HEK293 (cell line): ENCODE data around the gene ASTN2.

Experiments used
- CTCF ChIA-PET: fragments of 350-600 bp; formaldehyde crosslinking; extraction: SDS; loops from one replicate; lab custom pipeline; 2021; ENCODE audit warnings: antibody characterized with exemption; lab: Yijun Ruan, JAX
- POLR2A ChIA-PET: fragments of 300-600 bp; formaldehyde crosslinking; extraction: SDS; loops from one replicate; lab custom pipeline; 2020; ENCODE audit warnings: antibody characterized with exemption, inconsistent platforms; lab: Yijun Ruan, JAX
- H3K27ac ChIP-seq: fragments of 200-500 bp; sonication (Bioruptor generic); 2 replicates; pipeline ENCODE4 v1.5.1; 2014; ENCODE audit warnings: low read depth, low read length, control low read depth, inconsistent platforms; ENCODE audit errors: extremely low read depth
- H3K36me3 ChIP-seq, 2 experiments: fragments of 200-500 bp in 1 of 2; sonication (Bioruptor generic) in 1 of 2; 1 replicate in 1 of 2; 2 replicates in 1 of 2; pipeline ENCODE4 v1.5.1; 2014 to 2017; ENCODE audit warnings: inconsistent platforms in 2 of 2, low read length in 2 of 2; ENCODE audit not compliant: control insufficient read depth in 2 of 2, insufficient read depth in 1 of 2
- H3K4me1 ChIP-seq: fragments of 200-500 bp; sonication (Bioruptor generic); 2 replicates; pipeline ENCODE4 v1.5.1; 2014; ENCODE audit warnings: mild to moderate bottlenecking, low read length, inconsistent platforms; ENCODE audit not compliant: control insufficient read depth, insufficient read depth
- H3K4me3 ChIP-seq: 2 replicates; pipeline ENCODE4 v1.5.1; 2011; ENCODE audit warnings: low read depth, mild to moderate bottlenecking, control low read depth, low read length, moderate library complexity
- H3K9me3 ChIP-seq: fragments of 200-500 bp; sonication (Bioruptor generic); 2 replicates; pipeline ENCODE4 v1.5.1; 2014; ENCODE audit warnings: low read depth, low read length, inconsistent platforms; ENCODE audit not compliant: control insufficient read depth, insufficient read depth
- FEZF1 ChIP-seq: fragments of 450-650 bp; formaldehyde crosslinking; IDR thresholded peaks from 2 replicates; pipeline ENCODE4 v1.5.1; 2016; ENCODE audit warnings: missing biosample characterization, missing genetic modification characterization
- GLI4 ChIP-seq: fragments of 450-650 bp; formaldehyde crosslinking; IDR thresholded peaks from 2 replicates; pipeline ENCODE4 v1.5.1; 2016; ENCODE audit warnings: missing biosample characterization, missing genetic modification characterization
- GLIS1 ChIP-seq: fragments of 450-650 bp; formaldehyde crosslinking; IDR thresholded peaks from 2 replicates; pipeline ENCODE4 v1.5.1; 2016; ENCODE audit warnings: missing biosample characterization, missing genetic modification characterization
- HOXC10 ChIP-seq: sonication (generic); formaldehyde crosslinking; IDR thresholded peaks from 2 replicates; pipeline ENCODE4 v1.8.1; 2023; ENCODE audit warnings: mild to moderate bottlenecking, missing genetic modification reagents
- MEIS1 ChIP-seq: sonication (generic); formaldehyde crosslinking; IDR thresholded peaks from 2 replicates; pipeline ENCODE4 v1.8.1; 2022; ENCODE audit warnings: missing genetic modification reagents, mild to moderate bottlenecking, borderline replicate concordance
- MYNN ChIP-seq: fragments of 450-650 bp; formaldehyde crosslinking; IDR thresholded peaks from 2 replicates; pipeline ENCODE4 v1.5.1; 2016; ENCODE audit warnings: missing biosample characterization, missing genetic modification characterization, borderline replicate concordance
- PRDM1 ChIP-seq: fragments of 450-650 bp; formaldehyde crosslinking; IDR thresholded peaks from 2 replicates; pipeline ENCODE4; 2016; ENCODE audit warnings: missing biosample characterization, missing genetic modification characterization
- SP2 ChIP-seq: fragments of 450-650 bp; formaldehyde crosslinking; IDR thresholded peaks from 2 replicates; pipeline ENCODE4 v1.5.1; 2016; ENCODE audit warnings: missing biosample characterization, missing genetic modification characterization
- ZBTB1 ChIP-seq: fragments of 450-650 bp; formaldehyde crosslinking; IDR thresholded peaks from 2 replicates; pipeline ENCODE4 v1.5.1; 2016; ENCODE audit warnings: missing biosample characterization, missing genetic modification characterization
- ZBTB17 ChIP-seq: fragments of 450-650 bp; formaldehyde crosslinking; IDR thresholded peaks from 2 replicates; pipeline ENCODE4 v1.5.1; 2016; ENCODE audit warnings: missing biosample characterization, missing genetic modification characterization
- ZFHX2 ChIP-seq: fragments of 450-650 bp; formaldehyde crosslinking; conservative IDR thresholded peaks from 2 replicates; pipeline ENCODE4 v1.5.1; 2016; ENCODE audit warnings: missing biosample characterization, missing genetic modification characterization
- ZFP69B ChIP-seq: fragments of 450-650 bp; formaldehyde crosslinking; IDR thresholded peaks from 2 replicates; pipeline ENCODE4 v1.5.1; 2016; ENCODE audit warnings: missing biosample characterization, missing genetic modification characterization
- ZNF114 ChIP-seq: fragments of 450-650 bp; formaldehyde crosslinking; IDR thresholded peaks from 2 replicates; pipeline ENCODE4 v1.5.0; 2017; ENCODE audit warnings: missing biosample characterization, missing genetic modification characterization
- ZNF133 ChIP-seq: fragments of 450-650 bp; formaldehyde crosslinking; IDR thresholded peaks from 2 replicates; pipeline ENCODE4 v1.5.1; 2016; ENCODE audit warnings: missing biosample characterization, missing genetic modification characterization
- ZNF169 ChIP-seq: fragments of 450-650 bp; formaldehyde crosslinking; IDR thresholded peaks from 2 replicates; pipeline ENCODE4 v1.5.1; 2016; ENCODE audit warnings: missing biosample characterization, missing genetic modification characterization
- ZNF214 ChIP-seq: fragments of 450-650 bp; formaldehyde crosslinking; IDR thresholded peaks from 2 replicates; pipeline ENCODE4 v1.5.1; 2017; ENCODE audit warnings: missing biosample characterization, mild to moderate bottlenecking, missing genetic modification characterization, borderline replicate concordance
- ZNF239 ChIP-seq: fragments of 450-650 bp; formaldehyde crosslinking; IDR thresholded peaks from 2 replicates; pipeline ENCODE4 v1.5.1; 2016; ENCODE audit warnings: missing biosample characterization, missing genetic modification characterization
- ZNF311 ChIP-seq: fragments of 450-650 bp; formaldehyde crosslinking; IDR thresholded peaks from 2 replicates; pipeline ENCODE4 v1.5.1; 2017; ENCODE audit warnings: missing biosample characterization, missing genetic modification characterization, borderline replicate concordance
- ZNF366 ChIP-seq: fragments of 450-650 bp; formaldehyde crosslinking; conservative IDR thresholded peaks from 2 replicates; pipeline ENCODE4 v1.5.1; 2016; ENCODE audit warnings: missing biosample characterization, missing genetic modification characterization
- ZNF37A ChIP-seq: fragments of 450-650 bp; IDR thresholded peaks from 2 replicates; pipeline ENCODE4 v1.5.1; 2018; ENCODE audit warnings: missing biosample characterization, missing genetic modification characterization
- ZNF560 ChIP-seq: fragments of 450-650 bp; formaldehyde crosslinking; IDR thresholded peaks from 2 replicates; pipeline ENCODE4 v1.5.1; 2017; ENCODE audit warnings: missing biosample characterization, missing genetic modification characterization, borderline replicate concordance
- ZNF624 ChIP-seq: fragments of 450-650 bp; formaldehyde crosslinking; IDR thresholded peaks from 2 replicates; pipeline ENCODE4 v1.5.1; 2017; ENCODE audit warnings: missing biosample characterization, missing genetic modification characterization
- ZNF629 ChIP-seq: fragments of 450-650 bp; formaldehyde crosslinking; IDR thresholded peaks from 2 replicates; pipeline ENCODE4 v1.5.1; 2017; ENCODE audit warnings: missing biosample characterization, missing genetic modification characterization
- ZSCAN30 ChIP-seq: fragments of 450-650 bp; IDR thresholded peaks from 2 replicates; pipeline ENCODE4 v1.5.1; 2018; ENCODE audit warnings: missing biosample characterization, mild to moderate bottlenecking, missing genetic modification characterization, moderate library complexity
- TF ChIP-seq, protein P1 (sequence below): fragments of 450-650 bp; formaldehyde crosslinking; IDR thresholded peaks from 2 replicates; pipeline ENCODE4 v1.5.1; 2016; ENCODE audit warnings: missing biosample characterization, missing genetic modification characterization
- TF ChIP-seq, protein P2 (sequence below): fragments of 450-650 bp; formaldehyde crosslinking; IDR thresholded peaks from 2 replicates; pipeline ENCODE4 v1.5.1; 2017; ENCODE audit warnings: missing biosample characterization, missing genetic modification characterization

ASTN2 gene

DNA sequence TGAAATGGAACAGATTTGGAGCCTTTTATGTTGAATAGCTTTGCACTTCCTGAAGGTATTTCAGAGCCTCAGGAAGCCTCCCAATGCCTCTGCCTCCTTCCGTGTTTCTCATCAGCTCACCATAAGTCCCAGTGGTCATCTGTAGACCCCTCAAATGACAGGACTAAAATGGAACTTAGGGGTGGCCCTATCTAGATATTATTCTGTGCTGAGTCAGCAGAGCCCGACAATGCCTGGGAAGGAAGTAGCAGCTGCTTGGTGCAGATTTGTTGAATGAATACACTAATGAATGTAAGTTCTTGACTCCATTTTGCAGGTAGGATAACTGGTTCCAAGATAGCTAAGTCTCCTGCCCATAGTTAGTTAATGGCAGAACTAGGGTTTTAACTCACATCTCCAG, 97.7 kb downstream of the ASTN2 start:
- ChIA-PET CTCF (no interaction called here), POLR2A (no interaction called here)
- TF ChIP-seq ZFP69B (tag by site-specific recombination) (no peak), ZNF214 (no peak), PRDM1 (tag by site-specific recombination) (no peak), ZNF133 (no peak), ZNF366 (tag by site-specific recombination) (no peak), MEIS1 (CRISPR knock-in tag) (no peak), ZSCAN30 (tag by site-specific recombination) (no peak), ZNF239 (tag by site-specific recombination) (no peak), MYNN (tag by site-specific recombination) (no peak), ZNF311 (no peak), ZNF560 (tag by site-specific recombination) (no peak), SP2 (tag by site-specific recombination) (no peak)
- TF ChIP-seq, protein P1, sequence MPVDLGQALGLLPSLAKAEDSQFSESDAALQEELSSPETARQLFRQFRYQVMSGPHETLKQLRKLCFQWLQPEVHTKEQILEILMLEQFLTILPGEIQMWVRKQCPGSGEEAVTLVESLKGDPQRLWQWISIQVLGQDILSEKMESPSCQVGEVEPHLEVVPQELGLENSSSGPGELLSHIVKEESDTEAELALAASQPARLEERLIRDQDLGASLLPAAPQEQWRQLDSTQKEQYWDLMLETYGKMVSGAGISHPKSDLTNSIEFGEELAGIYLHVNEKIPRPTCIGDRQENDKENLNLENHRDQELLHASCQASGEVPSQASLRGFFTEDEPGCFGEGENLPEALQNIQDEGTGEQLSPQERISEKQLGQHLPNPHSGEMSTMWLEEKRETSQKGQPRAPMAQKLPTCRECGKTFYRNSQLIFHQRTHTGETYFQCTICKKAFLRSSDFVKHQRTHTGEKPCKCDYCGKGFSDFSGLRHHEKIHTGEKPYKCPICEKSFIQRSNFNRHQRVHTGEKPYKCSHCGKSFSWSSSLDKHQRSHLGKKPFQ (tag by site-specific recombination): no peak

DNA sequence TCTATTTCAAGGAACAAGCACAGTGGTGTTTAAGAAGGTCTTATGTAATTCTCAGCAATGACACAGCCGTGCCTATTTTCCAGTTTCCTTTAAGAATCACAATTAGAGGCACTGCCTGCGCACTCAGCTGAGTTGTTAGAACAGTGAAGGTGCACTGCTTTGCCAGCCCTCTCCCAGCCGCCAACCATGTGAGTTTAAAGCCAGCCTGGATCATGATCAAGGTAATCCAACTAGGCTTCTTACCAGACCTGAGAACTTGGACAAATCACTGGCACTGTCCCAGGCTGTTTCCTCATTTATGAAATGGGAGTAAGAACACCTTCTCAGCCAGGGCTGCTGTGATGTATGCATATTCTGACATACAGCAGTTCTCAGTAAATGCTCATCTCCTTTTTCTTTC, 99.6 kb downstream of the ASTN2 start:
- Histone ChIP-seq H3K4me3 (no peak overlapping the region), H3K27ac (no peak overlapping the region), H3K4me1 (no peaks in the 10 kb centered on the region), H3K9me3 (no peaks in the 10 kb centered on the region), H3K36me3 (no peaks in the 10 kb centered on the region)
- CTCF ChIA-PET: no interaction called here
- TF ChIP-seq HOXC10 (CRISPR knock-in tag): no peak
- TF ChIP-seq FEZF1 (tag by site-specific recombination): no peak
- TF ChIP-seq ZNF624 (tag by site-specific recombination): no peak
- TF ChIP-seq ZFHX2 (tag by site-specific recombination): no peak
- no peak for TF ChIP-seq ZNF37A
- TF ChIP-seq, all 188 proteins: peak for 0
- POLR2A ChIA-PET: no interaction called here

More for the DNA sequence above, 97.7 kb downstream of the ASTN2 start:
- H3K36me3 ChIP-seq: no peaks in the 10 kb centered on the region
- no peaks in the 10 kb centered on the region for H3K9me3 ChIP-seq
- no peaks in the 10 kb centered on the region for H3K4me1 ChIP-seq
- no peak overlapping the region for H3K4me3 ChIP-seq
- H3K27ac ChIP-seq: no peak overlapping the region

DNA sequence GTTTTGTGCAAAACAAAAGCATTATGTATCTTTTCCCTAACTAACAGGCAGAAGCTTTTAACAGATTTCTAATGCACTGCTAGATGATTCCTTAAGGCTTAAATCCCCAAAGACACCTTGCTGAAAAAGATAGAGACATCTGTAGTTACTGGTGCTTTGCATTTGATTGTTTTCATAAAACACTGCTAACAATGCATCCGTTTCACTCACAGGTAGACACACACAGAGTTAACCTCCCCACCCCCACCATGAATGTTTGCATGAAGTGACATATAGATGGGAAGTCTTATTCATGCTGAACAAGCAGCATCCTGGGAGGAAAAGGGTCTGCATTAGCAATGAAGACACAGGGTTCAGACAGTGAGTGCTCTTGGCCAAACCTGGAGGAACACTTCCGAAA, 100.9 kb downstream of the ASTN2 start:
- Histone ChIP-seq H3K27ac (no peak overlapping the region), H3K4me3 (no peak overlapping the region), H3K9me3 (no peaks in the 10 kb centered on the region), H3K4me1 (no peaks in the 10 kb centered on the region), H3K36me3 (no peaks in the 10 kb centered on the region)
- TF ChIP-seq ZBTB1 (tag by site-specific recombination) (no peak), GLI4 (tag by site-specific recombination) (no peak), ZNF169 (tag by site-specific recombination) (no peak), ZNF629 (no peak), ZBTB17 (tag by site-specific recombination) (no peak), ZNF37A (no peak), ZNF114 (tag by site-specific recombination) (no peak), ZNF133 (no peak), GLIS1 (tag by site-specific recombination) (no peak)
- TF ChIP-seq, protein P2, sequence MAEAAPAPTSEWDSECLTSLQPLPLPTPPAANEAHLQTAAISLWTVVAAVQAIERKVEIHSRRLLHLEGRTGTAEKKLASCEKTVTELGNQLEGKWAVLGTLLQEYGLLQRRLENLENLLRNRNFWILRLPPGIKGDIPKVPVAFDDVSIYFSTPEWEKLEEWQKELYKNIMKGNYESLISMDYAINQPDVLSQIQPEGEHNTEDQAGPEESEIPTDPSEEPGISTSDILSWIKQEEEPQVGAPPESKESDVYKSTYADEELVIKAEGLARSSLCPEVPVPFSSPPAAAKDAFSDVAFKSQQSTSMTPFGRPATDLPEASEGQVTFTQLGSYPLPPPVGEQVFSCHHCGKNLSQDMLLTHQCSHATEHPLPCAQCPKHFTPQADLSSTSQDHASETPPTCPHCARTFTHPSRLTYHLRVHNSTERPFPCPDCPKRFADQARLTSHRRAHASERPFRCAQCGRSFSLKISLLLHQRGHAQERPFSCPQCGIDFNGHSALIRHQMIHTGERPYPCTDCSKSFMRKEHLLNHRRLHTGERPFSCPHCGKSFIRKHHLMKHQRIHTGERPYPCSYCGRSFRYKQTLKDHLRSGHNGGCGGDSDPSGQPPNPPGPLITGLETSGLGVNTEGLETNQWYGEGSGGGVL (tag by site-specific recombination): no peak
- ChIA-PET POLR2A (no interaction called here), CTCF (no interaction called here)
